ENCODE data around the gene C14orf132.

The C14orf132 gene

DNA sequence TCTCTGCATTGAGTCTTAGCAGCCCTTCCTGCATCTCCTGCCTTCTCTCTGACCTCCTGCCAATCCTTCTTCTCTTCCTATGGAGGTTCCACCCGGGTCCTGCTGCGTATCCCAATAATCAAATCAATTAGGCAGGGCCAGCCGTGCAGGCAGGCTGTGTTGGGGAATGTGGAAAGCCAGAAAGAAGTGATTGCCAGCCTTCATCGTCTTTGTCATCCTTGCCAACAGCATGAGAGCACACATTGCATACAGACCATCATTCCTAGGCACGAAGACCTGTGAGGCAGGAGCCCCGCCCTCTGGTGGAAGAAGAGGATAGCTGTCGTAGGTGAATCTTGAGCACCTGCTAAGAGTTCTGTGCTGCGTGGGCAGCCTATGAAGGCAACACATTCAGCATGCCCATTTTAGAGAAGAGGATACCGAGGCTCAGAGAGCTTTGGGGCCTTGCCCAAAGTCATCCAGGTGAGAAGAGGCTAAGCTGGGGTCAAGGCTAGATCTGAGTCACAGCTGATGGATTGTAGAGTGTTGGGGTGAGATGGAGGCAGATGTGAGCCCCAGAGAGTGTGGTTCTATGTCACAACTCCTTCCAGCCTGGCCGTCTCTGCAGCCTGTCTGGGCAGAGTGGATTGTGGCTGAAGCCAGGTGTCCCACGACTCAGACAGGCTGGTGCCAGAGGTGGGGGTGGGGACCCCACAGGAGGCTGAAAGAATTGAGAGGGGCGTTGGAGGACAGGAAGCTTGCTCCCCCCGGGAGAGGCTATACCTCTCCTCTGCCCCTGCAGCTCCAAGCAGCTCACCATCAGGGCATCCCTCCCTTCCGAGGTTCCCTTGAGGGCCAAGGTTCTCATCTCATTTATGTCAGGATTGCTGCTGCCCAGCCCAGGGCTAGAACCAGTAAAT, 12.7 kb downstream of the C14orf132 start:
- Mint-ChIP-seq H3K4me1 (ENCODE audit: low read depth) (no peaks in the 10 kb centered on the region), H3K36me3 (ENCODE audit: low read depth) (no peaks in the 10 kb centered on the region), H3K27ac (no peak overlapping the region), H3K27me3 (peaks cover 8% of the 10 kb centered on the region), H3K9me3 (no peaks in the 10 kb centered on the region), H3K4me3 (no peak overlapping the region)
- no peak for DNase-seq

DNA sequence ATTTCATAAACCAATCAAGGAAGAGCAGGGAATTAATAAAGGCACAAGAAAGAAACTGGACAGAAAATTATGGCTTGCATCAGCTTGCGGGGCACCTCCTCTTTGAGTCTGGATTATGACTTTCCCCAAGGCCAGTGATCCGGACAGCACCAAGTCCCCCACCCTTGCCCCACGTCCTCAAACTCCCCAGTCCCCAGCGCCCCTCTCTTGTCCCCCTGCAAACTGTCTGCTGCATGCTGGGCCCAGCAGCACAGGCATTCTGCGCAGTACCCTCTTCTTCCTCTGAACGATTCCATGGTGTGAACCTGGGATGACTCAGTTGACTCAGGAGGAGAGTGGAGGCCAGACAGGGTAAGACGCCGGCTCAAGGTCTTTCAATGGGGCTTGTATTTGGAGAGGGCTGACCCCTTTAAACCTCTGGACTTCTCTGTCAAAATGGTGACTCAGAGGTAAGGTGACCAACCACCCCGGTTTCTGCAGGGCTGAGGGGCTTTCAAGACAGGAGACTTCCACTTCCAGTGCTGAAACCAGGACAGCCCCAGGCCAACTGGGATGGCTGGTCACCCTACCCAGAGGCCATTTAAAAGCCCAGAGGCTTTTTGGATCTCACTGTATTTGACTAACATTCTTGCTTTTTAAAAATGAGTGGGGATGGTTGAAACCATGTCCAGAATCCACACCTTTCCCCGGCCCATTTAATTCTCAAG, 13.5 kb downstream of the C14orf132 start:
- Mint-ChIP-seq H3K9me3 (no peaks in the 10 kb centered on the region), H3K4me3 (no peak overlapping the region), H3K36me3 (ENCODE audit: low read depth) (no peaks in the 10 kb centered on the region), H3K4me1 (ENCODE audit: low read depth) (no peaks in the 10 kb centered on the region), H3K27me3 (peaks cover 8% of the 10 kb centered on the region), H3K27ac (no peak overlapping the region)
- DNase-seq, result no peak

DNA sequence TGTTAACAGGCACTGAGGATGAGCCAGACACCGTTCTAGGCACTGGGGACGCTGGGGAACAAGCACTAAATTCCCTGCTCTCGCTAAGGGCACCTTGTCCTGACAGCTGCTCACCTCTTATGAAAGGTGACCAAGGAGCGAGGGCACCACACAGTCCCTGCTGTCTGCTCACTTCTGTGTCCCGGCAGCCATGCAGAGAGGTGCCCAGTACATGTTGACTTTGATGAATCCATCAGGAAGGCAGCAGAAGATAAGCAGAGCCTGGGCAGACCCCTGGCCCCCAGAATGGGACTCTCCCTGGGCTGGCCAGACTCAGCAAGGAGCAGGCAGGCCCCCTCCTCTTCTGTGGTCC, 14.1 kb downstream of the C14orf132 start:
- DNase-seq, result no peak
- Mint-ChIP-seq H3K4me1 (ENCODE audit: low read depth) (no peaks in the 10 kb centered on the region), H3K27ac (no peak overlapping the region), H3K36me3 (ENCODE audit: low read depth) (no peaks in the 10 kb centered on the region), H3K27me3 (peaks cover 10% of the 10 kb centered on the region), H3K4me3 (no peak overlapping the region), H3K9me3 (no peaks in the 10 kb centered on the region)

- no peaks in the 10 kb centered on the region for H3K36me3 Mint-ChIP-seq (ENCODE audit: low read depth)
- H3K9me3 Mint-ChIP-seq, result no peaks in the 10 kb centered on the region
- H3K4me3 Mint-ChIP-seq, result no peak overlapping the region
- H3K27ac Mint-ChIP-seq, result no peak overlapping the region
- no peak for DNase-seq
- peaks cover 13% of the 10 kb centered on the region for H3K27me3 Mint-ChIP-seq
- no peaks in the 10 kb centered on the region for H3K4me1 Mint-ChIP-seq (ENCODE audit: low read depth)
These were observed 14.6 kb downstream of the C14orf132 start for GRCh38 chr14:96053600-96054381.

DNA sequence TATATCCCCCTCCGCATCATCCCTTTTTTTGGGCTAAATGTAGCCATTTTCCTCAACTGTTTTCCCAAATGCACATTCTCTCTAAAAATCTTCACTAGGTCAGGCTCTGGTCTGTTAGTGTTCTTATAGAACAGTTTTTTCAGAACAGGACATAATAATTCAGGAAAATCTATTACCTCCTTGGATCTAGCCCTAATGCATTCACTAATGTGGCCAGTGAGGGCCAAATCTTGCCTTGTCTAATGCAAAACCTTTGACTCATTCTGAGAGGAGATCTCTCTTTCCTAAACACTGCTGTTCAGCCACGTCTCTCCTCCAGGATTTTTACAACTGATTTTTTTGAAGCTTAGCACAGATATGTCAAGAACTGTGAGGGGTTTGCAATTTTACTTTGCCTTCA, 15.5 kb downstream of the C14orf132 start:
- Mint-ChIP-seq H3K27me3 (peaks cover 14% of the 10 kb centered on the region), H3K36me3 (ENCODE audit: low read depth) (no peaks in the 10 kb centered on the region), H3K9me3 (no peaks in the 10 kb centered on the region), H3K27ac (no peak overlapping the region), H3K4me3 (no peak overlapping the region), H3K4me1 (ENCODE audit: low read depth) (no peaks in the 10 kb centered on the region)
- DNase-seq, result no peak

- H3K27ac Mint-ChIP-seq, result no peak overlapping the region
- H3K27me3 Mint-ChIP-seq, result peaks cover 18% of the 10 kb centered on the region
- no peaks in the 10 kb centered on the region for H3K4me1 Mint-ChIP-seq (ENCODE audit: low read depth)
- H3K4me3 Mint-ChIP-seq, result no peak overlapping the region
- H3K36me3 Mint-ChIP-seq (ENCODE audit: low read depth), result no peaks in the 10 kb centered on the region
- no peak for DNase-seq
- H3K9me3 Mint-ChIP-seq, result no peaks in the 10 kb centered on the region
These were observed 16.0 kb downstream of the C14orf132 start for GRCh38 chr14:96055065-96055752.

GRCh38 chr14:96055753-96056508, 16.8 kb downstream of the C14orf132 start:
- H3K27me3 Mint-ChIP-seq, result peaks cover 23% of the 10 kb centered on the region
- no peak overlapping the region for H3K4me3 Mint-ChIP-seq
- no peak for DNase-seq
- H3K27ac Mint-ChIP-seq, result no peak overlapping the region
- H3K9me3 Mint-ChIP-seq, result no peaks in the 10 kb centered on the region
- H3K4me1 Mint-ChIP-seq (ENCODE audit: low read depth), result no peaks in the 10 kb centered on the region
- no peaks in the 10 kb centered on the region for H3K36me3 Mint-ChIP-seq (ENCODE audit: low read depth)

DNA sequence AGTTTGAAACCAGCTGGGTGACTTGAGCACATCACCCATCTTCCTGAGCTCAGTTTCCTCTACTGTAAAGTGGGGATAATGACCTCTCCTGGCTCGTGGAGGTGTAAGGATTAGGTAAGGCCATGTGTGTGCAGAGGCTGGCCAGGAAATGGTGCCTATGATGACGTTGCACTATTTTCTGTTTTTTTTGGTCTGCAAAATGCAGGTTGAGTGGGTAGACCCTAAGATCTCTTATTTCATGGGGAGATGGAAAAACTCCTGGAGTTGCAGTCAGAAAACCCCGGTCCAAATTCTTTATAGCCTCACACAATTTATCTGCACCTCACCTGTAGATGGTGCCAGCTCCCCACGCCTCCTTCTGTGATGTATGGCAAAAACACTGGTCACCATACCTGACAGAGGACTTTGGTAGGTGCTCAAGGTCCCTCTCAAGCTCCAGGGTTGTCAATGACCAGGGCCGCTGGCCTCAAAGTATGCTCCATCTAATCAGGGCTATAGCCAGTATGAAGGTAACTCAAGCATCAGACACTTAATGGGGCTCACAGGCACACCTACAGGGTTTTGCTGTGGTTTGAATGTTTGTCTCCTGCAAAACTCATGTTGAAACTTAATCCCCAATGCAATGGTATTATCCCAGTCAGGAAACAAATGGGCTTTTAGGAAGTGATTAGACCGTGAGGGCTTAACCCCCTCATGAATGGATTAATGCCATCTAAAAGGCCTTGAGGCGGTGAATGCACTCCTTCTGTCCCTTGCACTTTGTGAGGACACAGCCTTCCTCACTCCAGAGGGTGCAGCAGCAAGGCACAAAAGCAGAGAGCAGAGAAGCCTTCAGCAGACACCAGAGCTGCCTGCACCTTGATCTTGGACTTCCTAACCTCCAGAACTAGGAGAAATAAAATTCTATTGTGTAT, 17.6 kb downstream of the C14orf132 start:
- Mint-ChIP-seq H3K27me3 (peaks cover 23% of the 10 kb centered on the region), H3K36me3 (ENCODE audit: low read depth) (no peaks in the 10 kb centered on the region), H3K27ac (no peak overlapping the region)

GRCh38 chr14:96057738-96058137, 18.6 kb downstream of the C14orf132 start:
- H3K27me3 Mint-ChIP-seq, result peaks cover 27% of the 10 kb centered on the region

More for the DNA sequence above, 17.6 kb downstream of the C14orf132 start:
- Mint-ChIP-seq H3K4me3 (no peak overlapping the region), H3K4me1 (ENCODE audit: low read depth) (no peaks in the 10 kb centered on the region), H3K9me3 (no peaks in the 10 kb centered on the region)
- DNase-seq, result no peak

DNA sequence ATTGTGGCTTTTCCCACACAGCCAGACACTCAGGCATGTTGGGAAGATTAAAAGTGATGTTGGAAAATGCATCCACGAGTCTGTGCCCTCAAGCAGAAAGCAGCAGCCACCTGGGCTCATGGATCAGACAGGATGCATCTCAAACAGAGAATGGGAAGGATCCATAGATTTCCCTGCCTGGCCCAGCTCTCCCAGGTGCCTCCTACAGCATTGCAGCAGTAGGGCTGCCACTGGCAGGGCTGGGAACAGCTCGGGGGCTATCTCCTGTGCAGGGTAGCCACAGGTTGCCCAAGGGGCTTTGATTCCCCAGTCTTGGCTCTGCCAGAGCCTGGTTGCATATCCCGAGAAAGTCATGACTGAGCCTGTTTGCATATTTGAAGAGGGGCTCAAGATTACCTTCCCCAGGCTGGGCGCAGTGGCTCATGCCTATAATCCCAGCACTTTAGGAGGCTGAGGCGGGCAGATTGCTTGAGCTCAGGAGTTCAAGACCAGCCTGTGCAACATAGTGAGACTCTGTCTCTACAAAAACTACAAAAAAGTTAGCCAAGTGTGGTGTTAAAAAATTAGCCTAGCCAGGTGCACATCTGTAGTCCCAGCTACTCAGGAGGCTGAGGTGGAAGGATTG, 19.5 kb downstream of the C14orf132 start:
- H3K4me3 Mint-ChIP-seq, result no peak overlapping the region
- no peaks in the 10 kb centered on the region for H3K36me3 Mint-ChIP-seq (ENCODE audit: low read depth)
- H3K9me3 Mint-ChIP-seq, result no peaks in the 10 kb centered on the region
- no peak overlapping the region for H3K27ac Mint-ChIP-seq
- H3K27me3 Mint-ChIP-seq, result peaks cover 27% of the 10 kb centered on the region
- no peaks in the 10 kb centered on the region for H3K4me1 Mint-ChIP-seq (ENCODE audit: low read depth)
- DNase-seq, result no peak

More at GRCh38 chr14:96057738-96058137, 18.6 kb downstream of the C14orf132 start:
- Mint-ChIP-seq H3K9me3 (no peaks in the 10 kb centered on the region), H3K36me3 (ENCODE audit: low read depth) (no peaks in the 10 kb centered on the region), H3K4me3 (no peak overlapping the region), H3K27ac (no peak overlapping the region), H3K4me1 (ENCODE audit: low read depth) (no peaks in the 10 kb centered on the region)
- no peak for DNase-seq

GRCh38 chr14:96059519-96060135, 20.5 kb downstream of the C14orf132 start:
- H3K27ac Mint-ChIP-seq, result no peak overlapping the region
- no peaks in the 10 kb centered on the region for H3K4me1 Mint-ChIP-seq (ENCODE audit: low read depth)
- H3K4me3 Mint-ChIP-seq, result no peak overlapping the region
- no peak for DNase-seq
- no peaks in the 10 kb centered on the region for H3K9me3 Mint-ChIP-seq
- H3K36me3 Mint-ChIP-seq (ENCODE audit: low read depth), result no peaks in the 10 kb centered on the region
- H3K27me3 Mint-ChIP-seq, result peaks cover 23% of the 10 kb centered on the region

DNA sequence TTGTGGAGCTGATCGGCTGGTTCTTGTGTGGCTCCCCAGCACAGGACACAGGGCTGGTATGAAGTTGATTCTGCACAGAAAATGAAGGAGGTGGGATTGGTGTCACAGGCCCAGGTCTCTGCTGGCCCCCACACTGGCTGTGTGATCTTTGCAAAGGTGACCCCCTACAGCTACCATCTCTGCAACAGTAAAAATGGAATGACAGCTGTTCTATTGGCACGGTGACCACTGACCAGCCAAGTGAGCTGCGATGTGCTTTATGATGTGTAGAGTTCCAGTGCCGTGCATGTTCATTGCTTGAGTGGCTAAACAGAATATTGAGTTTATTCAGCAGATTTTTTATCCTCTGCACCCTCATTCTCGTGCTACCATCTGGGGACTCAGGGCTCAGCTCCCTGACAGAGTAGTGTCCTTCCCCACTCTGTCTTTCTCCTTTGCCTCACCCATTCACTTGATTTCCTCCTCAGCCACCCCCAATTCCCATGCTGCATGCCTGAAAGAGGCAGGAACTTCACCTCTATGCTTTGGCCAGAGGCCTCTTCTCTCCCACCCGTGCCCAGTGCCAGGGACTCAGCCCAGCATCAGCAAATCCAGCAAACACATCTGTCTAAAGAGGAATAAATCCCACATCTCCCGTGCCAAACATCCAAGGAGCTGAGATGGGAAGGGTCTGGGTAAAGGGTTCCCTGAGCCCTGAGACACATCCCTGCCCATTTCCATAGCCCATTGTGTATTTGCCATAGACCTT, 21.2 kb downstream of the C14orf132 start:
- peak; percentile 14 for DNase-seq
- Mint-ChIP-seq H3K9me3 (no peaks in the 10 kb centered on the region), H3K36me3 (ENCODE audit: low read depth) (no peaks in the 10 kb centered on the region), H3K4me3 (no peak overlapping the region), H3K27me3 (peaks cover 19% of the 10 kb centered on the region), H3K4me1 (ENCODE audit: low read depth) (no peaks in the 10 kb centered on the region), H3K27ac (no peak overlapping the region)

Data from activated T-cell treated with anti-CD3 and anti-CD28 coated beads, Interleukin-2, amount 50 U/mL, for 24 hours (primary cell).